ENCODE data around the gene ITGB2.

- TF ChIP-seq CTCF (IDR thresholded peaks at IDR 0.05) (no peak), POLR2A (IDR thresholded peaks at IDR 0.05) (peak in 1 of 2 donors; percentile 21)
Measured at GRCh38 chr21:44939532-44940115, 18.9 kb upstream of the ITGB2 start, which contains the start of gene SLX9.
